HG02943 (cell line): Measurements from ENCODE around the gene DCTN2.
"Not testable (repeated sequence)": the region's sequence is repeated elsewhere in the genome, so short reads cannot be mapped to it uniquely, and the experiment has no call there.

ENCODE experiments used
- ATAC-seq: cut with Tn5 transposase; IDR thresholded peaks from one replicate; pipeline ENCODE4 v1.9.1; 2021; ENCODE audit warnings: mild to moderate bottlenecking, low read depth, moderate library complexity; ENCODE audit not compliant: unreplicated experiment

DCTN2 gene

GRCh38 chr12:57517718-57518117, 29.3 kb downstream of the DCTN2 start:
- ATAC-seq = not testable (repeated sequence)

- no peak for ATAC-seq
Measured at GRCh38 chr12:57517187-57517586, 29.8 kb downstream of the DCTN2 start.

GRCh38 chr12:57516617-57517153, 30.3 kb downstream of the DCTN2 start:
- ATAC-seq = no peak

GRCh38 chr12:57515934-57516541, 31.0 kb downstream of the DCTN2 start:
- ATAC-seq = no peak

GRCh38 chr12:57515408-57515933, 31.5 kb downstream of the DCTN2 start:
- ATAC-seq = no peak

- ATAC-seq = no peak
Measured at GRCh38 chr12:57514720-57515407, 32.1 kb downstream of the DCTN2 start.

- not testable (repeated sequence) for ATAC-seq
Measured at GRCh38 chr12:57514246-57514645, 32.7 kb downstream of the DCTN2 start.

- not testable (repeated sequence) for ATAC-seq
Measured at GRCh38 chr12:57513677-57514076, 33.3 kb downstream of the DCTN2 start.

GRCh38 chr12:57513266-57513665, 33.7 kb downstream of the DCTN2 start:
- ATAC-seq = no peak

- ATAC-seq = no peak
Measured at GRCh38 chr12:57512665-57513064, 34.3 kb downstream of the DCTN2 start.

- ATAC-seq = no peak
Measured at GRCh38 chr12:57511588-57512325, 35.2 kb downstream of the DCTN2 start.

GRCh38 chr12:57511161-57511560, 35.8 kb downstream of the DCTN2 start:
- no peak for ATAC-seq

- ATAC-seq = not testable (repeated sequence)
Measured at GRCh38 chr12:57507796-57508195, 39.2 kb downstream of the DCTN2 start.

GRCh38 chr12:57506541-57506940, 40.5 kb downstream of the DCTN2 start:
- ATAC-seq = not testable (repeated sequence)

GRCh38 chr12:57502311-57502969, 44.6 kb downstream of the DCTN2 start:
- ATAC-seq = not testable (repeated sequence)

- ATAC-seq = no peak
Measured at GRCh38 chr12:57500213-57500612, 46.8 kb downstream of the DCTN2 start.

GRCh38 chr12:57498571-57498970, 48.4 kb downstream of the DCTN2 start:
- no peak for ATAC-seq

GRCh38 chr12:57498132-57498502, 48.9 kb downstream of the DCTN2 start:
- ATAC-seq = no peak

- no peak for ATAC-seq
Measured at GRCh38 chr12:57497223-57498131, 49.5 kb downstream of the DCTN2 start.

- ATAC-seq = no peak
Measured at GRCh38 chr12:57496822-57497221, 50.2 kb downstream of the DCTN2 start.
